SK-N-MC (cell line): ENCODE data around the gene VMP1.

Experiments used
- EZH2 ChIP-seq: fragments of 200-600 bp; sonication (generic); IDR thresholded peaks from one replicate; pipeline ENCODE4 v1.6.1; 2017; ENCODE audit warnings: antibody characterized with exemption
- POLR2AphosphoS5 ChIP-seq: IDR thresholded peaks from 2 replicates; pipeline ENCODE4 v1.6.1; 2012; ENCODE audit warnings: mild to moderate bottlenecking, low read depth, low read length, borderline replicate concordance

DNA sequence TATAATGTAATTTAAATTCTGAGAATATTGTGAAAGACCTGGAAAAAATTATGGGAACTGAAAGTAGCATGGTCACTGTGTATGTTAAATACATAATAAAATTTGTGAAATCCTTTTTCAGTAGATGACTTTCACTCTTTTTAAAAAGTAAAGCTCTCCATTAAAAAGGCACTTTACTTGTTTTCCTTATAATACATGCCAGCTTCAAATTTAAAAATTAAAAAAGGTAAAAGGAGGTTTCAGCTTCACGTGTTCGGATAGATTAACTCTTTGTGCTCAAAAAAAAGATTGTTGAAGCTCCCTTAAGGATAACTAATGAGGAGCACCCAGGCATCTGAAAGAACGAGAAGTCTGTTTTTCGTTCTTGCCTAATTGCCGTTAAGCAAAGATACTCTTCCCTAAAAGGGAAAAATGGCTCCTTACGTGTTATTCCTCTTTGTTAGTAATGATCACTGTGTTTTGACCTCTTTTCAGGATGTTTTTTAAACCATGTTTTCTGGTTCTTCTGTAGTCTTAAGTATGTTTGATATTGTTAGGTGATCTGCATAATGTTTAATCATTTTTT is 97.5 kb downstream of the VMP1 start:
- TF ChIP-seq EZH2 = no peak
- no peak for TF ChIP-seq POLR2AphosphoS5
